Neural progenitor cell (in vitro differentiated cells): ENCODE measurements around the gene MVB12B. TPM values are rescaled to one million over a fixed set of nuclear protein-coding genes. Genes with fewer than 3 reads are reported as not detected.

Experiments
- DNase-seq: peaks from one replicate; pipeline ENCODE4 v3.0.0-alpha.2; 2016; ENCODE audit warnings: low spot score
- H2AFZ ChIP-seq: fragments of 200-600 bp; sonication (generic); replicated peaks from 2 replicates; pipeline ENCODE4 v1.6.1; 2016; ENCODE audit warnings: antibody characterized with exemption
- H3F3A ChIP-seq: fragments of 200-600 bp; sonication (generic); 2 replicates; pipeline ENCODE4 v1.6.1; 2016; ENCODE audit warnings: antibody characterized with exemption, low read depth
- H3K27ac ChIP-seq: fragments of 200-600 bp; sonication (generic); 2 replicates; pipeline ENCODE4 v1.5.1; 2016; ENCODE audit warnings: mild to moderate bottlenecking
- H3K27me3 ChIP-seq: fragments of 200-600 bp; sonication (generic); 2 replicates; pipeline ENCODE4 v1.6.1; 2016; ENCODE audit warnings: mild to moderate bottlenecking, moderate library complexity
- H3K36me3 ChIP-seq: fragments of 200-600 bp; sonication (generic); 2 replicates; pipeline ENCODE4 v1.5.1; 2016
- H3K4me1 ChIP-seq: fragments of 200-600 bp; sonication (generic); 2 replicates; pipeline ENCODE4 v1.6.1; 2016; ENCODE audit warnings: mixed run types
- H3K4me2 ChIP-seq: fragments of 200-600 bp; sonication (generic); 2 replicates; pipeline ENCODE4 v1.6.1; 2016
- H3K4me3 ChIP-seq: fragments of 200-600 bp; sonication (generic); 2 replicates; pipeline ENCODE4 v1.5.1; 2016
- H3K79me2 ChIP-seq: fragments of 200-600 bp; sonication (generic); 2 replicates; pipeline ENCODE4 v1.6.1; 2016; ENCODE audit warnings: low read depth
- H3K9ac ChIP-seq: fragments of 200-600 bp; sonication (generic); 2 replicates; pipeline ENCODE4 v1.6.1; 2016
- H3K9me3 ChIP-seq: fragments of 200-600 bp; sonication (generic); 2 replicates; pipeline ENCODE4 v1.5.1; 2016; ENCODE audit warnings: low read depth
- H4K20me1 ChIP-seq: fragments of 200-600 bp; sonication (generic); 2 replicates; pipeline ENCODE4 v1.6.1; 2016; ENCODE audit warnings: low read depth
- H3K27ac Mint-ChIP-seq: 3 replicates; pipeline ENCODE4 v1.8.0; 2021; ENCODE audit warnings: mixed read lengths
- H3K27me3 Mint-ChIP-seq: 2 replicates; pipeline ENCODE4 v1.8.0; 2022; ENCODE audit warnings: low read depth, mild to moderate bottlenecking, inconsistent platforms, moderate library complexity, mixed read lengths; ENCODE audit not compliant: insufficient read depth
- H3K36me3 Mint-ChIP-seq: 3 replicates; pipeline ENCODE4 v1.8.0; 2021; ENCODE audit warnings: mixed read lengths
- H3K4me1 Mint-ChIP-seq: 3 replicates; pipeline ENCODE4 v1.8.0; 2021; ENCODE audit warnings: mixed read lengths
- H3K4me3 Mint-ChIP-seq: 3 replicates; pipeline ENCODE4 v1.8.0; 2021; ENCODE audit warnings: mild to moderate bottlenecking, moderate library complexity, mixed read lengths
- H3K9me3 Mint-ChIP-seq: 3 replicates; pipeline ENCODE4 v1.8.0; 2020; ENCODE audit warnings: mixed read lengths
- EZH2 ChIP-seq: fragments of 200-600 bp; sonication (generic); IDR thresholded peaks from 2 replicates; pipeline ENCODE4 v1.6.1; 2017; ENCODE audit warnings: antibody characterized with exemption, mild to moderate bottlenecking, moderate library complexity
- EZH2phosphoT487 ChIP-seq: fragments of 200-600 bp; sonication (generic); IDR thresholded peaks from 2 replicates; pipeline ENCODE4 v1.6.1; 2017; ENCODE audit warnings: antibody characterized with exemption
- total RNA-seq: library from RNA; depleted of rRNA; stranded (reverse); fragments of >200 nt; gene quantifications from 2 replicates; pipeline ENCODE4 v1.2.3, GENCODE V29; 2015; ENCODE audit warnings: low replicate concordance
- TF ChIP-seq, protein P1 (sequence below): fragments of 200-600 bp; sonication (generic); IDR thresholded peaks from 2 replicates; pipeline ENCODE4 v1.5.1; 2017; ENCODE audit warnings: antibody characterized with exemption, mild to moderate bottlenecking

The MVB12B gene
- total RNA-seq, 1 donor from 2014 or later: 16.1 TPM

- Histone ChIP-seq H3K4me3 (no peak overlapping the region), H3K36me3 (no peaks in the 10 kb centered on the region), H3K27me3 (no peaks in the 10 kb centered on the region), H3K4me2 (peak overlapping the region; percentile 35), H4K20me1 (no peaks in the 10 kb centered on the region), H3K27ac (no peak overlapping the region), H3K79me2 (no peaks in the 10 kb centered on the region), H3F3A (no peaks in the 10 kb centered on the region), H3K9me3 (no peaks in the 10 kb centered on the region), H3K9ac (peak overlapping the region; percentile 49), H3K4me1 (peaks cover 8% of the 10 kb centered on the region), H2AFZ (peak overlapping the region; percentile 90)
- Mint-ChIP-seq H3K4me1 (peaks cover 14% of the 10 kb centered on the region), H3K27me3 (peaks cover 12% of the 10 kb centered on the region), H3K36me3 (no peaks in the 10 kb centered on the region), H3K27ac (peak overlapping the region; percentile 55), H3K4me3 (no peak overlapping the region), H3K9me3 (no peaks in the 10 kb centered on the region)
- TF ChIP-seq EZH2 (no peak), EZH2phosphoT487 (no peak)
- TF ChIP-seq, protein P1, sequence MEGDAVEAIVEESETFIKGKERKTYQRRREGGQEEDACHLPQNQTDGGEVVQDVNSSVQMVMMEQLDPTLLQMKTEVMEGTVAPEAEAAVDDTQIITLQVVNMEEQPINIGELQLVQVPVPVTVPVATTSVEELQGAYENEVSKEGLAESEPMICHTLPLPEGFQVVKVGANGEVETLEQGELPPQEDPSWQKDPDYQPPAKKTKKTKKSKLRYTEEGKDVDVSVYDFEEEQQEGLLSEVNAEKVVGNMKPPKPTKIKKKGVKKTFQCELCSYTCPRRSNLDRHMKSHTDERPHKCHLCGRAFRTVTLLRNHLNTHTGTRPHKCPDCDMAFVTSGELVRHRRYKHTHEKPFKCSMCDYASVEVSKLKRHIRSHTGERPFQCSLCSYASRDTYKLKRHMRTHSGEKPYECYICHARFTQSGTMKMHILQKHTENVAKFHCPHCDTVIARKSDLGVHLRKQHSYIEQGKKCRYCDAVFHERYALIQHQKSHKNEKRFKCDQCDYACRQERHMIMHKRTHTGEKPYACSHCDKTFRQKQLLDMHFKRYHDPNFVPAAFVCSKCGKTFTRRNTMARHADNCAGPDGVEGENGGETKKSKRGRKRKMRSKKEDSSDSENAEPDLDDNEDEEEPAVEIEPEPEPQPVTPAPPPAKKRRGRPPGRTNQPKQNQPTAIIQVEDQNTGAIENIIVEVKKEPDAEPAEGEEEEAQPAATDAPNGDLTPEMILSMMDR: no peak
- DNase-seq: peak; percentile 34
Measured at GRCh38 chr9:126298063-126298801, 28.4 kb upstream of the MVB12B start.

DNA sequence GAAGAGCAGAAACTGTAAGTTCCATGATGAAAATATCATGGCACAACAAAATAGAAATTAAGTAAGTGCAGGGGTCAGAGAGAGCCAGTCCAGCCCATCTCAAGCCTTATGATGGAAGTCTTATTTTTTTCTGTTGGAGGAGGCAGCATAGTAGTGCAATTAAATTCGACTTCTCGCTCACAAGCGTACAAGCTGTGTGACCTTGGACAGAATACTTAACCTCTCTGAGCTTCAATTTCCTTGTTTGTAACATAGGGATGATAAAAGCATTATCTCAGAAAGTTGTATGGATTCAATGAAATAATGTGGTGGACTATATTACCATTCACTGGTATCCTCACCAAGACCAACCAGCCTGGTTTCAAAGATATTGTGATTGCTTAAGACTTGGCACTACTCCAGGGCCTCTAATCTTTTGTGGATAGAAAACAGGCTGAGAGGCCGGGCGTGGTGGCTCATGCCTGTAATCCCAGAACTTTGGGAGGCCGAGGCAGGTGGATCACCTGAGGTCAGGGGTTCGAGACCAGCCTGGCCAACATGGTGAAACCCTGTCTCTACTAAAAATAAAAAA, 26.8 kb upstream of the MVB12B start:
- Mint-ChIP-seq H3K36me3 (no peaks in the 10 kb centered on the region), H3K9me3 (no peaks in the 10 kb centered on the region), H3K27ac (no peak overlapping the region), H3K4me3 (no peak overlapping the region), H3K4me1 (peaks cover 15% of the 10 kb centered on the region), H3K27me3 (peaks cover 13% of the 10 kb centered on the region)
- no peak overlapping the region for H2AFZ ChIP-seq
- H3K79me2 ChIP-seq: no peaks in the 10 kb centered on the region
- H4K20me1 ChIP-seq: no peaks in the 10 kb centered on the region
- no peaks in the 10 kb centered on the region for H3F3A ChIP-seq
- H3K4me2 ChIP-seq: no peak overlapping the region
- DNase-seq: no peak
- H3K9me3 ChIP-seq: no peaks in the 10 kb centered on the region
- TF ChIP-seq EZH2 (no peak), EZH2phosphoT487 (no peak)
- H3K9ac ChIP-seq: no peak overlapping the region
- no peaks in the 10 kb centered on the region for H3K36me3 ChIP-seq
- H3K27ac ChIP-seq: no peak overlapping the region
- H3K27me3 ChIP-seq: no peaks in the 10 kb centered on the region
- peaks cover 8% of the 10 kb centered on the region for H3K4me1 ChIP-seq
- no peak overlapping the region for H3K4me3 ChIP-seq

GRCh38 chr9:126301196-126301595, 25.4 kb upstream of the MVB12B start:
- no peaks in the 10 kb centered on the region for H4K20me1 ChIP-seq
- H3K27ac ChIP-seq: no peak overlapping the region
- Mint-ChIP-seq H3K4me3 (no peak overlapping the region), H3K9me3 (no peaks in the 10 kb centered on the region), H3K4me1 (peaks cover 16% of the 10 kb centered on the region), H3K36me3 (no peaks in the 10 kb centered on the region), H3K27ac (no peak overlapping the region), H3K27me3 (peaks cover 14% of the 10 kb centered on the region)
- H3K4me2 ChIP-seq: no peak overlapping the region
- DNase-seq: no peak
- H3K4me3 ChIP-seq: no peak overlapping the region
- no peaks in the 10 kb centered on the region for H3K27me3 ChIP-seq
- no peak overlapping the region for H3K9ac ChIP-seq
- H3F3A ChIP-seq: no peaks in the 10 kb centered on the region
- no peaks in the 10 kb centered on the region for H3K79me2 ChIP-seq
- no peak for TF ChIP-seq EZH2phosphoT487
- TF ChIP-seq, protein P1: no peak
- TF ChIP-seq EZH2: no peak
- H3K9me3 ChIP-seq: no peaks in the 10 kb centered on the region
- H3K4me1 ChIP-seq: peaks cover 8% of the 10 kb centered on the region
- no peak overlapping the region for H2AFZ ChIP-seq
- H3K36me3 ChIP-seq: no peaks in the 10 kb centered on the region
